ENCODE data around the gene TSR3.

DNA sequence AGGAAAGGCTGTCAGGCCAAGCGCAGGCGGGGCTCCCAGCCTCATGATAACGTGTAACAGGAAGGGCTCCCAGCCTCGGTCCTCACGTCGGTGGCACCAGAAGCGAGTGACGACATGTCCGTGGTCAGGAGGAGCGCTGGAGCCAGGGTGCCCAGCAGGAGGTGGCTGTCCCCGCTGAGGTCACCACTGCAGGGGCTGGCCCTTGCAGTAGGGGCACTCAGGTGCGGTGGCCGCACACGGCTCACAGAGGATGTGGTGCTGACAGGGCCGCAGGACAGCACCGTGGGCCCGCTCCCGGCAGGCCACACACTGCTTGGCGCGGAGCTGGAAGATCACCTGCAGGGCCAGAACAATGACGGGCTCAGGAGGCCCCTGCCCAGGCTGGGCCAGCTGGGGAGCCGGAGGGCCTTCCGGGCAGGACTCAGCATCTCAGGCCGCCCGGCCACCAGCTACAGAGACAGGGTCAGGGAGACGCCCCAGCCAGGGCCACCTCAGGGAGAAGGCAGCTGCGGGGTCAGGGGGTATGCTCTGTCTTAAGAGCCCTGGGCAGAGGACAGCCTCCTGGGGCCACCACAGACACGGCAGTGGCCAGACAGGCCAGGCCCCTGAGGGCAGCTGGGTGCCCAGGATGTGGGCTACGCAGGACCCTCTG lies 14.5 kb upstream of the TSR3 start:
- TF ChIP-seq EZH2phosphoT487 (IDR thresholded peaks at IDR 0.05; ENCODE audit: borderline replicate concordance, low read length) (no peak), EZH2 (IDR thresholded peaks at IDR 0.05; ENCODE audit: low read length, unreplicated experiment) (no peak)
- TF ChIP-seq, protein P1, sequence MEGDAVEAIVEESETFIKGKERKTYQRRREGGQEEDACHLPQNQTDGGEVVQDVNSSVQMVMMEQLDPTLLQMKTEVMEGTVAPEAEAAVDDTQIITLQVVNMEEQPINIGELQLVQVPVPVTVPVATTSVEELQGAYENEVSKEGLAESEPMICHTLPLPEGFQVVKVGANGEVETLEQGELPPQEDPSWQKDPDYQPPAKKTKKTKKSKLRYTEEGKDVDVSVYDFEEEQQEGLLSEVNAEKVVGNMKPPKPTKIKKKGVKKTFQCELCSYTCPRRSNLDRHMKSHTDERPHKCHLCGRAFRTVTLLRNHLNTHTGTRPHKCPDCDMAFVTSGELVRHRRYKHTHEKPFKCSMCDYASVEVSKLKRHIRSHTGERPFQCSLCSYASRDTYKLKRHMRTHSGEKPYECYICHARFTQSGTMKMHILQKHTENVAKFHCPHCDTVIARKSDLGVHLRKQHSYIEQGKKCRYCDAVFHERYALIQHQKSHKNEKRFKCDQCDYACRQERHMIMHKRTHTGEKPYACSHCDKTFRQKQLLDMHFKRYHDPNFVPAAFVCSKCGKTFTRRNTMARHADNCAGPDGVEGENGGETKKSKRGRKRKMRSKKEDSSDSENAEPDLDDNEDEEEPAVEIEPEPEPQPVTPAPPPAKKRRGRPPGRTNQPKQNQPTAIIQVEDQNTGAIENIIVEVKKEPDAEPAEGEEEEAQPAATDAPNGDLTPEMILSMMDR (conservative IDR thresholded peaks at IDR 0.05; ENCODE audit: low read depth, low read length) = no peak
